K562 (cell line): ENCODE data around the gene LIAS. TPM values are rescaled to one million over a fixed set of nuclear protein-coding genes. Genes with fewer than 3 reads are reported as not detected.
"Not testable (repeated sequence)": the region's sequence is repeated elsewhere in the genome, so short reads cannot be mapped to it uniquely, and the experiment has no call there.

ENCODE experiments used
- ATAC-seq: fragments of 200-7000 bp; cut with Tn5 transposase; 3 replicates; pipeline ENCODE4 v1.9.1; 2020; ENCODE audit warnings: moderate library complexity
- BruUV-seq: library from RNA; stranded (reverse); fragments of 400-500 nt; replicated peaks from 2 replicates; lab custom pipeline; 2021; lab: Mats Ljungman, UMichigan
- CTCF ChIA-PET: fragments of 300-600 bp; formaldehyde crosslinking; extraction: SDS; loops from one replicate; lab custom pipeline; 2021; ENCODE audit warnings: low intra/inter-chr PET ratio; lab: Yijun Ruan, JAX
- POLR2A ChIA-PET: fragments of 300-600, 350-650 bp; sonication (Branson Sonifier 250); formaldehyde crosslinking; extraction: SDS; loops from one replicate; lab custom pipeline; 2021; ENCODE audit warnings: antibody characterized with exemption, inconsistent platforms; lab: Yijun Ruan, JAX
- DNase-seq, 4 experiments: peaks; one replicate each; pipeline versions ENCODE4 v3.0.0 to v3.0.0-alpha.2; 2011 to 2018; ENCODE audit warnings: low spot score in 3 of 4, mixed read lengths in 3 of 4; ENCODE audit errors: extremely low read depth in 1 of 4
- FAIRE-seq: peaks from 2 replicates; lab custom pipeline; 2011; peaks lifted over from hg19 to GRCh38; lab: Jason Lieb, UNC
- H2AFZ ChIP-seq: 2 replicates; pipeline ENCODE4 v1.6.0; 2011; ENCODE audit warnings: low read depth, low read length, control low read depth, inconsistent platforms
- H3K27ac ChIP-seq: fragments of 200-600 bp; 3 replicates; pipeline ENCODE4 v1.8.0; 2011; ENCODE audit warnings: low read depth, mild to moderate bottlenecking, control low read depth, inconsistent platforms, low read length, moderate library complexity, mixed read lengths; ENCODE audit errors: extremely low read depth
- H3K27me3 ChIP-seq, 2 experiments: fragments of 300-600 bp in 1 of 2; 2 replicates in 1 of 2; 3 replicates in 1 of 2; pipeline versions ENCODE4 v1.6.0 to v1.8.0; 2011; ENCODE audit warnings: inconsistent platforms in 2 of 2, low read length in 2 of 2, mild to moderate bottlenecking in 1 of 2, mixed read lengths in 1 of 2, moderate library complexity in 1 of 2; ENCODE audit not compliant: control insufficient read depth in 2 of 2, insufficient read depth in 2 of 2
- H3K36me3 ChIP-seq: fragments of 300-600 bp; 3 replicates; pipeline ENCODE4 v1.8.0; 2011; ENCODE audit warnings: mild to moderate bottlenecking, low read length, inconsistent platforms; ENCODE audit not compliant: control insufficient read depth, insufficient read depth
- H3K4me1 ChIP-seq, 2 experiments: fragments of 200-600 bp in 1 of 2; replicated peaks in 1 of 2; 2 replicates in 1 of 2; 3 replicates in 1 of 2; pipeline versions ENCODE4 v1.5.1 to v1.8.0; 2011; ENCODE audit warnings: inconsistent platforms in 2 of 2, low read length in 2 of 2, mild to moderate bottlenecking in 1 of 2, mixed read lengths in 1 of 2, moderate library complexity in 1 of 2; ENCODE audit not compliant: control insufficient read depth in 2 of 2, insufficient read depth in 2 of 2
- H3K4me2 ChIP-seq: 2 replicates; pipeline ENCODE4 v1.6.1; 2011; ENCODE audit warnings: low read length, control low read depth, inconsistent platforms, mixed read lengths; ENCODE audit not compliant: insufficient read depth
- H3K4me3 ChIP-seq: fragments of 200-600 bp; sonication (generic), shearing (Covaris generic); 2 replicates; pipeline ENCODE4 v1.5.1; 2016; ENCODE audit warnings: control low read depth, inconsistent platforms
- H3K79me2 ChIP-seq: fragments of 200-600 bp; 3 replicates; pipeline ENCODE4 v1.8.0; 2011; ENCODE audit warnings: low read length, inconsistent platforms; ENCODE audit not compliant: control insufficient read depth, insufficient read depth
- H3K9ac ChIP-seq, 2 experiments: 2 replicates each; pipeline versions ENCODE4 v1.6.0 to v1.6.1; 2011; ENCODE audit warnings: low read depth in 2 of 2, low read length in 2 of 2, control low read depth in 1 of 2, inconsistent platforms in 1 of 2, mild to moderate bottlenecking in 1 of 2, mixed read lengths in 1 of 2; ENCODE audit not compliant: insufficient read depth in 1 of 2
- H3K9me1 ChIP-seq: one replicate; pipeline ENCODE4 v1.6.0; 2011; ENCODE audit warnings: inconsistent platforms, mild to moderate bottlenecking, low read length, moderate library complexity; ENCODE audit not compliant: control insufficient read depth, insufficient read depth
- H3K9me3 ChIP-seq: replicated peaks from 2 replicates; pipeline ENCODE4 v1.5.1; 2011; ENCODE audit warnings: low read depth, low read length, inconsistent platforms; ENCODE audit not compliant: control insufficient read depth, insufficient read depth
- H4K20me1 ChIP-seq: replicated peaks from 2 replicates; pipeline ENCODE4 v1.6.1; 2011; ENCODE audit warnings: low read length, inconsistent platforms, mixed read lengths; ENCODE audit not compliant: control insufficient read depth, insufficient read depth
- GTF3C2 ChIP-seq: IDR thresholded peaks from 3 replicates; pipeline ENCODE4 v1.6.1; 2011; ENCODE audit warnings: borderline replicate concordance, mild to moderate bottlenecking, moderate library complexity; ENCODE audit not compliant: insufficient read length; ENCODE audit errors: extremely low read depth
- SNRNP70 ChIP-seq: fragments of 200-400 bp; formaldehyde crosslinking; optimal IDR thresholded peaks from 2 replicates; pipeline ENCODE3; 2017; ENCODE audit warnings: low read depth, low read length
- ZBTB1 ChIP-seq: sonication (generic); formaldehyde crosslinking; IDR thresholded peaks from 2 replicates; pipeline ENCODE4 v1.8.1; 2023; ENCODE audit warnings: missing genetic modification reagents, low read depth, mild to moderate bottlenecking, borderline replicate concordance
- ZC3H4 ChIP-seq: sonication (generic); formaldehyde crosslinking; IDR thresholded peaks from 2 replicates; pipeline ENCODE4 v1.9.0; 2021; ENCODE audit warnings: missing genetic modification reagents, borderline replicate concordance
- ZNF121 ChIP-seq: sonication (generic); formaldehyde crosslinking; conservative IDR thresholded peaks from 2 replicates; pipeline ENCODE4 v1.8.0; 2022; ENCODE audit warnings: missing genetic modification reagents
- ZNF197 ChIP-seq: fragments of 200-800 bp; sonication (Bioruptor generic); IDR thresholded peaks from 2 replicates; pipeline ENCODE4 v1.6.1; 2016; ENCODE audit warnings: low read depth, missing genetic modification characterization, missing compliant biosample characterization
- ZNF263 ChIP-seq: sonication (generic); formaldehyde crosslinking; IDR thresholded peaks from 2 replicates; pipeline ENCODE4 v1.8.0; 2022; ENCODE audit warnings: mild to moderate bottlenecking, missing genetic modification reagents, borderline replicate concordance
- WGBS: fragments of 100-300 bp; shearing (Covaris generic); methylation state at CpG from one replicate; pipeline ENCODE4 v1.1.6; 2016; ENCODE audit warnings: low coverage, mixed read lengths; ENCODE audit not compliant: insufficient coverage; ENCODE audit errors: missing lambda C conversion rate; 5-methylcytosine and 5-hydroxymethylcytosine counted together
- in situ Hi-C: fragments of 300-500 bp; cut with MboI; formaldehyde crosslinking; loops from 4 replicates; pipeline ENCODE4 v1.15.0; 2018; ENCODE audit warnings: inconsistent platforms, mixed read lengths
- intact Hi-C: fragments of 100-400 bp; cut with micrococcal nuclease; formaldehyde crosslinking; loops from 2 replicates; pipeline ENCODE4 v1.14.2; 2022
- polyA plus RNA-seq, 8 experiments: library from polyadenylated mRNA; depleted of rRNA in 4 of 8; stranded (reverse) in 5 of 8; unstranded in 3 of 8; fragments of >200 nt; fragmentation: Nextera tagmentation in 2 of 8; fragmentation: Illumina TruSeq in 1 of 8; extraction: Ambion mirVana in 2 of 8; extraction: Trizol in 1 of 8; gene quantifications; 2 replicates each; pipeline versions ENCODE4 v1.2.1 to v1.2.3, GENCODE V29; 2011 to 2014; ENCODE audit warnings: inconsistent platforms in 1 of 8, missing spikeins in 1 of 8
- total RNA-seq, 7 experiments: library from RNA; depleted of rRNA in 6 of 7; stranded (reverse); fragments of >200 nt in 6 of 7; fragmentation: Illumina TruSeq in 2 of 7; extraction: Trizol in 2 of 7; gene quantifications; 2 replicates each; pipeline versions ENCODE4 v1.2.1 to v1.2.3, GENCODE V29; 2011 to 2021; ENCODE audit warnings: low replicate concordance in 1 of 7

LIAS gene
- total and polyA plus RNA-seq, 9 of the 15 experiments (the other 6 are each of a cell fraction or from before 2014, with no cell fraction given) = 21.9 to 57.1 (median 42.1) TPM

GRCh38 chr4:39456946-39457763, 1.7 kb upstream of the LIAS start (continued):
- no peak for TF ChIP-seq GTF3C2
- TF ChIP-seq ZBTB1 (CRISPR knock-in tag) = no peak
- peak; percentile 80 for TF ChIP-seq ZNF121
- no peak for TF ChIP-seq ZNF197

- FAIRE-seq, DNase-seq, H3K27me3 ChIP-seq, H3K9me1 ChIP-seq, in situ Hi-C loops, H3K9me3 ChIP-seq, CTCF ChIA-PET, BruUV-seq: not testable (repeated sequence)
- peak overlapping the region; percentile 96 to 97 for H3K9ac ChIP-seq
- peak overlapping the region; percentile 65 for H2AFZ ChIP-seq
- H3K27ac ChIP-seq = peak overlapping the region; percentile 93
- POLR2A ChIA-PET = interaction anchor here (0.6 to 2.5 kb wide), 20 partner anchors 11 to 929 kb away, joined by 3 to 20 read pairs (median 3); partner anchors contain the start of genes RFC1, SMIM14, UBE2K and UGDH
- intact Hi-C loops = loop anchor here (10.0 kb wide), 1 partner anchor 563 kb away; no protein-coding TSS in a partner anchor
- peak; percentile 13 for TF ChIP-seq SNRNP70
- 0 out of 2 replicates have a peak, but pooled peaks have one; percentile 13 for TF ChIP-seq ZNF263
- TF ChIP-seq ZC3H4 (CRISPR knock-in tag) = 0 out of 2 replicates have a peak, but pooled peaks have one; percentile 75
- peaks cover 76% of the 10 kb centered on the region for H3K36me3 ChIP-seq
- H3K4me1 ChIP-seq = peaks cover 3 to 12% of the 10 kb centered on the region in 2 experiments; a peak in 4 of 5 replicates
- H4K20me1 ChIP-seq = peaks cover 24% of the 10 kb centered on the region; the same call in 1 of the 2 replicates
- peak overlapping the region; percentile 96 for H3K4me2 ChIP-seq
- peak; percentile 14 for ATAC-seq
- peak overlapping the region; percentile 82 for H3K4me3 ChIP-seq
- H3K79me2 ChIP-seq = peaks cover 75% of the 10 kb centered on the region
- under 1% methylated on average over 13 of the region's 13 CpGs for WGBS
These were observed 723 bp upstream of the LIAS start for GRCh38 chr4:39458161-39458504.
